Bone marrow (tissue), 2 donors: ENCODE results near the gene CFAP157.

ENCODE experiments used
- DNase-seq, 2 donors: peaks; one replicate each; lab custom pipeline; 2025; lab: John Stamatoyannopoulos, UW

Gene CFAP157

DNA sequence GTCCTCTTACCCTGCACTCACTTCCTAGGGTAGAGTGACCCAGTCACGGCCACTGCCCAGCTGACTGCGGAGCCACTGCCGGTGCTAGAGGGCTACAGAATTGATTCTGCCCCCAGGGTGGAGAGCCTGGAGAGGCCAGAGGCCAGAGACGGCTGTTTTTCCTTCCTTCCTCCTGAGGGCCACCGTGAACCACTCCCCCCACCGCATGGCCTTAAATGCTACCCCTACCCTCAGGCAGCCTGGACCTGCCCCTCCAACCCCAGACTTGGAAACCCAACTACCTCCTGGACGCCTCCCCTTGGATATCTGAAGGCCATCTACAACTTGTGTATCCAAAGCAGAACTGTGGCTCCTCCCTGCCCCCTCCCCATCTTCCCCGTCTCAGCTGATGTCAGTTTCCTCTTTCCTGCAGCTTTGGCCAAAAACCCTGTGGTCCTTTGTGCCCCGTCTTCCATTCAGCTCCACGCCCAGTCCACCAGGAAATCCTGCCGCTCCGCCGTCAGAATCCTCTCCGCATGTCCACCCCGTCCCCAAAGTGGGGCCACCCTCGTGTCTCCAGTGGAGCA lies 55.4 kb downstream of the CFAP157 start:
- DNase-seq, result peak in 1 of 2 donors; percentile 11

DNA sequence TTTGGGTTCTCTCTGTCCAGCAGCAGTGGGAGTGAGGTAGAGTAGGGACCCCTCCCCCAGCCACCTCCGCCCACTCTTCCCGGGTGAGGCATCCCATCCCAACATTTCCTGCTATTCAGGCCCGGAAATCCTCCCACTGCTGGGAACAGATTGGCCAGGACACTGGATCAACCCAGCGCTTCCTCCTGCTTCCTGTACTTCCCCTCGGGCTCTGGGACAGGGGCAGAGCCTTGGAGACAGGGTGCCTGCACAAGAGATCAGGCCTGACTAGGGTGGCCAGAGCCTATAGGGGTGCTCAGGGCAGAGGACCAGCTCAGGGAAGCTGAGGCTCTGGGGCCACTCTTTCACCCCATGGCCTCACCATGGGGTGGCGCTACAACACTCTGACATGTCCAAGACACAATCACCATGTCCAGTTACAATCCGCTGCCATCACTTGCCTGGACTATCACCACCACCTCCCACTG lies 57.2 kb downstream of the CFAP157 start:
- DNase-seq, result no peak

DNA sequence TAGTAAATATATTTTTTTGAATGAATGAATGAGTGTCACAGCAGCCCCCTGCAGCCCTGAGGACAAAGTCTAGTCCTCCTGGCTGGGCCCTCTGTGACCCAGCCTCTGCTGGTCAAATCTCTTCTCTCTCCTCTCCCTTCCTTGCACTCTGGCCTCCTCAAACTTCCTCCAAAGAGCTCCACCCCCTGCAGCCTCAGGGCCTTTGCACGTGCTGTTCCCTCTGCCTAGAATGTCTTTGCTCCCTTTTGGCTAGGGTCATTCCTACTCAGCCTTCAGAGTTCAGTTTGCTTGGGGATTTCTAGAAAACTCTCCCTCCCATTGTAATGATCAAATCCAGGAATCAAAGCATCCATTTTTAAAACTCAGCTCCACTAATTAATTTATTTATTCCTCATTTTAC lies 58.6 kb downstream of the CFAP157 start:
- no peak for DNase-seq
